Measurements from ENCODE around the gene NRBP1. TPM values are rescaled to one million over a fixed set of nuclear protein-coding genes. Genes with fewer than 3 reads are reported as not detected.

NRBP1 gene
- total RNA-seq, 2 donors from 2014 or later = 138 to 150 TPM

- no peak for DNase-seq
- no peaks in the 10 kb centered on the region for H3K9me3 ChIP-seq (ENCODE audit: control insufficient read depth, low read length, poor library complexity, severe bottlenecking)
- Mint-ChIP-seq H3K27me3 (no peaks in the 10 kb centered on the region), H3K36me3 (ENCODE audit: low read depth) (peaks cover 25% of the 10 kb centered on the region), H3K27ac (peak overlapping the region; percentile 90), H3K4me1 (peaks cover 18% of the 10 kb centered on the region), H3K4me3 (no peak overlapping the region)
- no peak for ATAC-seq
Observed at GRCh38 chr2:27435628-27436027, 7.2 kb downstream of the NRBP1 start.

- DNase-seq (no peak), ATAC-seq (no peak)
- Mint-ChIP-seq H3K4me3 (no peak overlapping the region), H3K27ac (no peak overlapping the region), H3K27me3 (no peaks in the 10 kb centered on the region), H3K4me1 (peaks cover 12% of the 10 kb centered on the region), H3K36me3 (ENCODE audit: low read depth) (peaks cover 12% of the 10 kb centered on the region)
- H3K9me3 ChIP-seq (ENCODE audit: control insufficient read depth, low read length, poor library complexity, severe bottlenecking) = no peaks in the 10 kb centered on the region
Observed at GRCh38 chr2:27441226-27441926, 12.9 kb downstream of the NRBP1 start.

GRCh38 chr2:27441958-27442919, 13.8 kb downstream of the NRBP1 start, which contains the start of gene KRTCAP3:
Gene KRTCAP3 (plus strand): TSS chr2:27442381. CDS start chr2:27442413, 32 bp downstream.
- H3K9me3 ChIP-seq (ENCODE audit: control insufficient read depth, low read length, poor library complexity, severe bottlenecking) = no peaks in the 10 kb centered on the region
- Mint-ChIP-seq H3K27me3 (no peaks in the 10 kb centered on the region), H3K27ac (peak within 1 kb of the TSS; percentile 61), H3K4me3 (peak within 1 kb of the TSS; percentile 72), H3K36me3 (ENCODE audit: low read depth) (peaks cover 12% of the 10 kb centered on the region), H3K4me1 (peaks cover 12% of the 10 kb centered on the region)
- ATAC-seq = peak; percentile 94
- DNase-seq = peak; percentile 57 to 70 (median 60)

GRCh38 chr2:27442920-27443282, 14.5 kb downstream of the NRBP1 start:
- H3K9me3 ChIP-seq (ENCODE audit: control insufficient read depth, low read length, poor library complexity, severe bottlenecking) = no peaks in the 10 kb centered on the region
- no peaks in the 10 kb centered on the region for H3K27me3 Mint-ChIP-seq
- H3K36me3 Mint-ChIP-seq (ENCODE audit: low read depth) = peaks cover 14% of the 10 kb centered on the region
- peak overlapping the region; percentile 72 for H3K4me3 Mint-ChIP-seq
- peak overlapping the region; percentile 61 for H3K27ac Mint-ChIP-seq
- ATAC-seq (no peak), DNase-seq (no peak)
- peaks cover 16% of the 10 kb centered on the region for H3K4me1 Mint-ChIP-seq

GRCh38 chr2:27445155-27445554, 16.7 kb downstream of the NRBP1 start:
- DNase-seq = no peak
- Mint-ChIP-seq H3K27ac (no peak overlapping the region), H3K4me1 (peaks cover 10% of the 10 kb centered on the region), H3K27me3 (no peaks in the 10 kb centered on the region), H3K4me3 (no peak overlapping the region), H3K36me3 (ENCODE audit: low read depth) (peaks cover 7% of the 10 kb centered on the region)
- H3K9me3 ChIP-seq (ENCODE audit: control insufficient read depth, low read length, poor library complexity, severe bottlenecking) = no peaks in the 10 kb centered on the region
- ATAC-seq = no peak

- no peak for ATAC-seq
- H3K9me3 ChIP-seq (ENCODE audit: control insufficient read depth, low read length, poor library complexity, severe bottlenecking) = no peaks in the 10 kb centered on the region
- Mint-ChIP-seq H3K4me3 (no peak overlapping the region), H3K4me1 (peaks cover 10% of the 10 kb centered on the region), H3K27me3 (no peaks in the 10 kb centered on the region), H3K36me3 (ENCODE audit: low read depth) (peaks cover 3% of the 10 kb centered on the region), H3K27ac (no peak overlapping the region)
- no peak for DNase-seq
Observed at GRCh38 chr2:27445615-27446014, 17.2 kb downstream of the NRBP1 start.

- peaks cover 10% of the 10 kb centered on the region for H3K4me1 Mint-ChIP-seq
- H3K27me3 Mint-ChIP-seq = no peaks in the 10 kb centered on the region
- DNase-seq (no peak), ATAC-seq (no peak)
- peaks cover 3% of the 10 kb centered on the region for H3K36me3 Mint-ChIP-seq (ENCODE audit: low read depth)
- H3K27ac Mint-ChIP-seq = no peak overlapping the region
- no peak overlapping the region for H3K4me3 Mint-ChIP-seq
- no peaks in the 10 kb centered on the region for H3K9me3 ChIP-seq (ENCODE audit: control insufficient read depth, low read length, poor library complexity, severe bottlenecking)
Observed at GRCh38 chr2:27446057-27446456, 17.6 kb downstream of the NRBP1 start.

GRCh38 chr2:27448381-27448780, 19.9 kb downstream of the NRBP1 start:
- H3K4me3 Mint-ChIP-seq = no peak overlapping the region
- H3K9me3 ChIP-seq (ENCODE audit: control insufficient read depth, low read length, poor library complexity, severe bottlenecking) = no peaks in the 10 kb centered on the region
- H3K4me1 Mint-ChIP-seq = peaks cover 7% of the 10 kb centered on the region
- ATAC-seq (no peak), DNase-seq (no peak)
- H3K36me3 Mint-ChIP-seq (ENCODE audit: low read depth) = peaks cover 6% of the 10 kb centered on the region
- no peaks in the 10 kb centered on the region for H3K27me3 Mint-ChIP-seq
- no peak overlapping the region for H3K27ac Mint-ChIP-seq

- DNase-seq = no peak
- Mint-ChIP-seq H3K27ac (peak overlapping the region; percentile 43), H3K36me3 (ENCODE audit: low read depth) (peaks cover 6% of the 10 kb centered on the region), H3K4me1 (peaks cover 7% of the 10 kb centered on the region), H3K4me3 (no peak overlapping the region), H3K27me3 (no peaks in the 10 kb centered on the region)
- H3K9me3 ChIP-seq (ENCODE audit: control insufficient read depth, low read length, poor library complexity, severe bottlenecking) = no peaks in the 10 kb centered on the region
- no peak for ATAC-seq
Observed at GRCh38 chr2:27451095-27451494, 22.7 kb downstream of the NRBP1 start.

- H3K27me3 Mint-ChIP-seq = no peaks in the 10 kb centered on the region
Observed at GRCh38 chr2:27453968-27454367, 25.5 kb downstream of the NRBP1 start.

GRCh38 chr2:27461118-27461517, 32.7 kb downstream of the NRBP1 start:
- Mint-ChIP-seq H3K4me1 (peaks cover 2% of the 10 kb centered on the region), H3K27ac (no peak overlapping the region), H3K27me3 (no peaks in the 10 kb centered on the region), H3K36me3 (ENCODE audit: low read depth) (no peaks in the 10 kb centered on the region), H3K4me3 (no peak overlapping the region)
- H3K9me3 ChIP-seq (ENCODE audit: control insufficient read depth, low read length, poor library complexity, severe bottlenecking) = no peaks in the 10 kb centered on the region
- ATAC-seq (no peak), DNase-seq (no peak)

More at GRCh38 chr2:27453968-27454367, 25.5 kb downstream of the NRBP1 start:
- DNase-seq (no peak), ATAC-seq (no peak)
- H3K27ac Mint-ChIP-seq = no peak overlapping the region
- no peak overlapping the region for H3K4me3 Mint-ChIP-seq
- H3K36me3 Mint-ChIP-seq (ENCODE audit: low read depth) = peaks cover 3% of the 10 kb centered on the region
- no peaks in the 10 kb centered on the region for H3K9me3 ChIP-seq (ENCODE audit: control insufficient read depth, low read length, poor library complexity, severe bottlenecking)
- H3K4me1 Mint-ChIP-seq = peaks cover 2% of the 10 kb centered on the region

- peaks cover 2% of the 10 kb centered on the region for H3K4me1 Mint-ChIP-seq
- no peaks in the 10 kb centered on the region for H3K27me3 Mint-ChIP-seq
- no peaks in the 10 kb centered on the region for H3K36me3 Mint-ChIP-seq (ENCODE audit: low read depth)
- H3K4me3 Mint-ChIP-seq = no peak overlapping the region
- DNase-seq (no peak), ATAC-seq (no peak)
- no peak overlapping the region for H3K27ac Mint-ChIP-seq
- H3K9me3 ChIP-seq (ENCODE audit: control insufficient read depth, low read length, poor library complexity, severe bottlenecking) = no peaks in the 10 kb centered on the region
Observed at GRCh38 chr2:27464443-27464842, 36.0 kb downstream of the NRBP1 start.

GRCh38 chr2:27471961-27472360, 43.5 kb downstream of the NRBP1 start:
- no peaks in the 10 kb centered on the region for H3K9me3 ChIP-seq (ENCODE audit: control insufficient read depth, low read length, poor library complexity, severe bottlenecking)

More at GRCh38 chr2:27471961-27472360, 43.5 kb downstream of the NRBP1 start:
- Mint-ChIP-seq H3K27ac (no peak overlapping the region), H3K36me3 (ENCODE audit: low read depth) (no peaks in the 10 kb centered on the region), H3K27me3 (no peaks in the 10 kb centered on the region), H3K4me1 (no peaks in the 10 kb centered on the region), H3K4me3 (no peak overlapping the region)
- ATAC-seq = no peak
- no peak for DNase-seq

All from T-helper 17 cell (primary cell).